ENCODE results near the gene GRK6.
A peak's percentile ranks its signal among the peaks of the same experiment; 100 is the strongest.

GRK6 gene

DNA sequence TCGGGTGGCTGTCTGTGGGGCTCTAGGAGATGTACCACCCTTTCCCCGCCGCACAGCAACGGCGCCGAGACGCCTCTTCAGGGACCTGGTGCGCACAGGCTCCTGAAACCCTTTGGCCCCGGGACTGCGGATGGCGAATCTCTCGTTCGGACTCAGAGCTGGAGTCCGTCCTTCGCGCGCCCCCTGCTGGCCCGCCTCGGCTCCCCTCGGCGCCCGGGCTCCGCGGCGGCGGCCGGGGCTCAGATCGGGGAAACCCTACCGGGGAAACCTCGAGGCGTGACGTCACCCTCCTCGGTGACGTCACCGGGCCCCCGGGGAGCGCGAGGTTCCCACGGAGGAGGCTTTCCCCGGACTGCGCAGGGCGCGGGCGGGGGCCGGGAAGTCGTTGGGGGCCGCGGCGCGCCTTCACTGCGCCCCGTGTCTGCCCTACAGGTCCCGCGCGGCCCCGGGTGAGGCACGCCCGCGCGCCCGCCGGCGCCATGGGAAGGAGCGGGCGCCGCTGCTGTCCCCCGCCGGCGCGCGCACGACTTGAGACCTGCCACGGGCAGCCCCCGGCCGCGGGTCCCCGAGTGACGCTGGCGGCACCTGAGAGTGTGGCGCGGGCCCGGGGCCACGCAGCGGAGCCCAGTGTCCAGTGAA, 28.0 kb downstream of the GRK6 start:
- DNase-seq (ENCODE audit: low read depth), result peak; percentile 91

DNA sequence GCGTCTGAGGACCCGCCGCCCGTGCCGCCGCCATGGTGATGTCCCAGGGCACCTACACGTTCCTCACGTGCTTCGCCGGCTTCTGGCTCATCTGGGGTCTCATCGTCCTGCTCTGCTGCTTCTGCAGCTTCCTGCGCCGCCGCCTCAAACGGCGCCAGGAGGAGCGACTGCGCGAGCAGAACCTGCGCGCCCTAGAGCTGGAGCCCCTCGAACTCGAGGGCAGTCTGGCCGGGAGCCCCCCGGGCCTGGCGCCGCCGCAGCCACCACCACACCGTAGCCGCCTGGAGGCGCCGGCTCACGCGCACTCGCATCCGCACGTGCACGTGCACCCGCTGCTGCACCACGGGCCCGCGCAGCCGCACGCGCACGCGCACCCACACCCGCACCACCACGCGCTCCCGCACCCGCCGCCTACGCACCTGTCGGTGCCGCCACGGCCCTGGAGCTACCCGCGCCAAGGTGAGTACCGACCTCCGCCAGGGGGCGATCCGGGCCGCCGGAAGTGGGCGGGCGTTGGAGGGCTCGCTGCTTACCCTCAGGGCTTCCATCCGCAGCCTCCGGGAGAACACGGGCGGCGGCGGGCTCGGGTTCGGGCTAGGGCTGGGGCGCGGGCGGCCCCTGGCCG, 28.7 kb downstream of the GRK6 start:
- DNase-seq (ENCODE audit: low read depth), result peak; percentile 90

DNA sequence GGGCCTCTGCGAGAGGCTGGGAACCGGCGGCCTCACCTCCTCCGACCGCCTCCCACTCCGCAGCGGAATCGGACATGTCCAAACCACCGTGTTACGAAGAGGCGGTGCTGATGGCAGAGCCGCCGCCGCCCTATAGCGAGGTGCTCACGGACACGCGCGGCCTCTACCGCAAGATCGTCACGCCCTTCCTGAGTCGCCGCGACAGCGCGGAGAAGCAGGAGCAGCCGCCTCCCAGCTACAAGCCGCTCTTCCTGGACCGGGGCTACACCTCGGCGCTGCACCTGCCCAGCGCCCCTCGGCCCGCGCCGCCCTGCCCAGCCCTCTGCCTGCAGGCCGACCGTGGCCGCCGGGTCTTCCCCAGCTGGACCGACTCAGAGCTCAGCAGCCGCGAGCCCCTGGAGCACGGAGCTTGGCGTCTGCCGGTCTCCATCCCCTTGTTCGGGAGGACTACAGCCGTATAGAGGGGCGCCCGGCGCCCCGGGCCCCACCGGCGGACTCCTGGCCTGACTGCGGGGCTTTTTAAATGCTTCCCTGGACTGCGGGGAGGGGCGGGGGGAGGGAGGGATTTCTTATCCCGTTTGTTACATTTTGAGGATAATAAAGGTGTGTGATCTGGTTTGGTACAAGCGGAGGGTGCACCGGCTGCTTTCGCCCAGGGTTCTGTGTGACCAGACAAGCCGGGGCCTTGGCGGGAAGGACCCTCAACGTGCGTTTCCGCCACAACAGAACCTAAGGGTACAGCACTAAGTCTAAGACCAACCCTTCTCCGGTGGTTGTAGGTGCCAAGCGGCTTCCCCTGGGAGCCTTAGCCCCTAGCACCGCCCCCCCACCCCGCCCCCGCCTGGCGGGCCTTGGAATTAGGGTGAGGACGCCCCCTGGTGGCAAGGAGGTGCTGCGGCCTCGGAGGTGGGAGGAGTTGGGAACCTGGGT, 29.4 kb downstream of the GRK6 start:
- DNase-seq (ENCODE audit: low read depth), result peak; percentile 95

- no peak for DNase-seq (ENCODE audit: low read depth)
Observed at GRCh38 chr5:177456591-177456964, 30.1 kb downstream of the GRK6 start.

DNA sequence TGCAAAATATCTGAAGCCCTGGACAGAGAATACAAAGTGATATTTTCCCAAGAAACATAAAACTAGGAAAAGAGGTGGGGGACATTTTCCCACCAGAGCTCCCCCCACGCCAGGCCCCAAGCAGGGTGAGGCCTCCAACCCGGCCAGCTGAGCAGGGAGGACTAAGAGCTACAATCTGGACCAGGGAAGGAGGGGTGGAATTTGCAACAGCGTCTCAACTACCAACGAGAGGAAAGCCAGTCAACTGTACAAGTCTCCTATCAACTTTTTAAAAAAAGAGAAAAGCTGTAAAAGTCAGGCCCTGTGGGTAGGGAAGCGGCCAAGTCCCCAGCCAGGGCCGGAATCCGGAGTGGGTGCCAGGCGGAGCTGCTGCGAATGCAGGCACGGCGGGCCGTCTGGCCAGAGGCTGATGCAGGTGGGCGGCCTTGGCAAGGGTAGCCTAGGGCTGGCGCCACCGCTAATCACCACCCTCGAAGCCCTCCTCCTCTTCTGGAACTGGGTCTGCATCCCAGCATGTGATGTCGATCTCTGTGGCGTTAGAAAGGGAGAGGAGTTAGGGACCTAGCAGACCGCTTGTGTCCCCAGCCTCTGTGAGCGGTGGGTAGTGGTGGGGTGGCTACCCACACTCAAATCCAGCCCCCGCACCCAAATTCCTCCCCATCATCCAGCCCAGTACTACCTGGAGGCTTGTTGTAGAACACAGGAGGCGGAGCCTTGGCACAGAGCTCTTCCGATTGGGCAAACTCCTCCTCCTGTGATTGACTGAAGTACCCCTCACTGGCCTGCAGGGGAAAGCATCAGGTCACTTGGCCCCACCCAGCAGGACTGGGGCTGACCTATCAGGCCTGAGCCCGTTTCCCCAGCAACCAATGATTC, 30.7 kb downstream of the GRK6 start:
- DNase-seq (ENCODE audit: low read depth), result peak; percentile 49

- DNase-seq (ENCODE audit: low read depth), result no peak
Observed at GRCh38 chr5:177457852-177458681, 31.6 kb downstream of the GRK6 start.

GRCh38 chr5:177458912-177459350, 32.5 kb downstream of the GRK6 start:
- no peak for DNase-seq (ENCODE audit: low read depth)

DNA sequence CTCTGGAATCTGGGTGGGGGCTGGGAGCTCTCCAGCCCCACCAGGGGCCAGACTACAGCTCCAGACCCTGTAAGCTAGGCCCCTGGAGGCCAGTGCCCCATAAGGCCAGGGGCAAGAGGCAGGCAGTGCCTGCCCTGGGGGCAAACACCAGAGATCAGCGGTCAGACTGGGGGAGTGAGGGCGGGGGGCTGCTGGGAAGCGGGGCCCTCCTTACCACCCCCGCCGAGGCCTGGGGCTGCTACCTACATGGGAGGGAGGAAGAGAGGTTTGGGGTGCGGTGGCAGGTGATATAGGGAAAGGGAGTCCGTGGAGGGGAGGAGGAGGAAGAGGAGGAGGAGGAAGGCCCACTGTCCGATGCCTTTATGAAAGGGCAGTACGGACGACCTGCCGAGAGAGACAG, 32.9 kb downstream of the GRK6 start:
- DNase-seq (ENCODE audit: low read depth), result no peak

GRCh38 chr5:177459819-177460628, 33.5 kb downstream of the GRK6 start:
- no peak for DNase-seq (ENCODE audit: low read depth)

- no peak for DNase-seq (ENCODE audit: low read depth)
Observed at GRCh38 chr5:177462021-177462670, 35.7 kb downstream of the GRK6 start.

GRCh38 chr5:177465044-177465443, 38.6 kb downstream of the GRK6 start:
- no peak for DNase-seq (ENCODE audit: low read depth)

GRCh38 chr5:177466861-177467260, 40.4 kb downstream of the GRK6 start:
- DNase-seq (ENCODE audit: low read depth), result no peak

- no peak for DNase-seq (ENCODE audit: low read depth)
Observed at GRCh38 chr5:177467436-177467835, 41.0 kb downstream of the GRK6 start.

DNA sequence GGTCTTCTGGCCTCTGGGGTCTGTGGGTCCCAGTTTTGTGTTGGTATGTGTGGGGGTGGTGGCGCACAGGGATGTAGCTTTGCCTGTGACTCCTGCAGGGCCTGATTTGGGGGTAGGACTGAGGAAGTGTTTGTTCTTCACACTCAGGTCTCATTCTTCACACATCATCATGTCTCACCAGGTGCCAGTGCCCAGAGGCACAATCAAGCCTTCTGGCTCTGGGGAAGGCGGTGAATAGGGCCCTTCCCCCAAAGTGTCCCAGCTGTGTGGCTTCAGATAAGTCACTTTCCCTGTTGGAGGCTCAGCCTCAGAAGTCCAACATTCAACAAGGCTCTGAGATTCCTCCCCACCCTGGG, 41.8 kb downstream of the GRK6 start:
- DNase-seq (ENCODE audit: low read depth), result no peak

- DNase-seq (ENCODE audit: low read depth), result no peak
Observed at GRCh38 chr5:177468685-177469628, 42.5 kb downstream of the GRK6 start.

GRCh38 chr5:177469750-177470525, 43.5 kb downstream of the GRK6 start:
- no peak for DNase-seq (ENCODE audit: low read depth)

DNA sequence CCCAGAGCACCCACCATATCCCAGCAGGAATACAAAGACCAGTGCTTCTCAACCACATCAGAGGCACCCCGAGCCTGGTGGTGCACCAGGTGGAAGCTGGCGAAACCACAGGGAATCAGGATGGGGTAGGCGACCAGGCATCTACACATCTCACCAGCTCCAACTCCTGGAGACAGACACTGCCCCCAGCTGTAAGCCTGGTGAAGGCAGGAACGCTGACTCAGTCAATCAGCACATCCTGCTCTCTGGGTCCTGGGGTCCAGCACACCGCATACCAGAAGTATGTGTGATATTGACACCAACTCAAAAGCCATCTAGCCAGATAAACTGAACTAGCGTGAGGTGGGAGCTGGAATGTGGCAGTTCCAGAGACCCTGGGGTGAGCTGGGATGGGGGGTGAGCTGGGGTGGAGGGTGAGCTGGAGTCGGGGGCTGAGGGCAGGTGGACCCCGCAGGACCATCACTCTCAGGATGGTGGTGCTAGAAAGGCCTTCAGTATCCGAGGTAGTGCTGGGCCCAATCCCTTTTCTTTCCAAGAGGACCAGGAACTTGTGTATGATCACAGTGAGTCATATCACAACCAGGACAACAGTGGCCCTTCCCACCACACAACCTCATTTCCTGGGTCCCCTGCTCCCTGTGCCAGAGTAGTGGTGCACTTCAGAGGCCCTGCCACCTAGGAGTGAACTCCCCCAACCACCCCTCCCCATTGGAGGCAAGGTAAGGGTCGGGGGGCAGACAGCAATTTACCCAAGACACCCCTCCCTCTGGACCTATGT, 44.5 kb downstream of the GRK6 start:
- DNase-seq (ENCODE audit: low read depth), result no peak

Measured in activated T-cell treated with anti-CD3 and anti-CD28 coated beads for 24 hours (primary cell).